Chondrocyte (in vitro differentiated cells): ENCODE measurements around the gene SLC2A13. TPM values are rescaled to one million over a fixed set of nuclear protein-coding genes. Genes with fewer than 3 reads are reported as not detected.

ENCODE experiments used
- DNase-seq: peaks from one replicate; pipeline ENCODE4 v3.0.0; 2021; ENCODE audit warnings: mixed read lengths, low spot score
- H3K27ac Mint-ChIP-seq: one replicate; pipeline ENCODE4 v1.8.0; 2021; ENCODE audit warnings: mild to moderate bottlenecking, moderate library complexity, mixed read lengths; ENCODE audit not compliant: unreplicated experiment
- H3K27me3 Mint-ChIP-seq: 2 replicates; pipeline ENCODE4 v1.8.0; 2021; ENCODE audit warnings: low read depth, mixed read lengths
- H3K36me3 Mint-ChIP-seq: 2 replicates; pipeline ENCODE4 v1.8.0; 2021; ENCODE audit warnings: low read depth, mixed read lengths
- H3K4me1 Mint-ChIP-seq: 2 replicates; pipeline ENCODE4 v1.8.0; 2021; ENCODE audit warnings: low read depth, mild to moderate bottlenecking, mixed read lengths
- H3K4me3 Mint-ChIP-seq: one replicate; pipeline ENCODE4 v1.8.0; 2021; ENCODE audit warnings: mild to moderate bottlenecking, moderate library complexity, mixed read lengths; ENCODE audit not compliant: unreplicated experiment
- H3K9me3 Mint-ChIP-seq: 2 replicates; pipeline ENCODE4 v1.8.0; 2021; ENCODE audit warnings: low read depth, mixed read lengths
- CTCF ChIP-seq: fragments of 200-600 bp; sonication (generic); IDR thresholded peaks from 2 replicates; pipeline ENCODE4 v1.5.0; 2021; ENCODE audit warnings: antibody characterized with exemption, mild to moderate bottlenecking, moderate library complexity
- total RNA-seq: library from RNA; stranded (reverse); gene quantifications from 3 replicates; pipeline ENCODE4 v1.2.1, GENCODE V29; 2021

SLC2A13 gene
- total RNA-seq, 1 donor from 2014 or later, result 14.4 TPM

GRCh38 chr12:40020261-40020691 lies 85.6 kb downstream of the SLC2A13 start:
- no peaks in the 10 kb centered on the region for H3K4me1 Mint-ChIP-seq
- H3K36me3 Mint-ChIP-seq, result peaks cover 2% of the 10 kb centered on the region
- DNase-seq, result no peak
- no peak for TF ChIP-seq CTCF
- H3K9me3 Mint-ChIP-seq, result no peaks in the 10 kb centered on the region
- no peaks in the 10 kb centered on the region for H3K27me3 Mint-ChIP-seq
- H3K4me3 Mint-ChIP-seq, result no peak overlapping the region
- H3K27ac Mint-ChIP-seq, result no peak overlapping the region

GRCh38 chr12:40017488-40017887 lies 88.4 kb downstream of the SLC2A13 start:
- Mint-ChIP-seq H3K4me3 (no peak overlapping the region), H3K36me3 (no peaks in the 10 kb centered on the region), H3K9me3 (no peaks in the 10 kb centered on the region), H3K4me1 (peaks cover 5% of the 10 kb centered on the region), H3K27ac (no peak overlapping the region), H3K27me3 (no peaks in the 10 kb centered on the region)
- TF ChIP-seq CTCF, result no peak
- no peak for DNase-seq

GRCh38 chr12:40016980-40017379 lies 88.9 kb downstream of the SLC2A13 start:
- peaks cover 5% of the 10 kb centered on the region for H3K4me1 Mint-ChIP-seq
- no peaks in the 10 kb centered on the region for H3K36me3 Mint-ChIP-seq
- no peak overlapping the region for H3K4me3 Mint-ChIP-seq
- no peaks in the 10 kb centered on the region for H3K27me3 Mint-ChIP-seq
- no peaks in the 10 kb centered on the region for H3K9me3 Mint-ChIP-seq
- TF ChIP-seq CTCF, result no peak
- DNase-seq, result no peak
- H3K27ac Mint-ChIP-seq, result no peak overlapping the region

GRCh38 chr12:40015881-40016280 lies 90.0 kb downstream of the SLC2A13 start:
- Mint-ChIP-seq H3K36me3 (no peaks in the 10 kb centered on the region), H3K27me3 (no peaks in the 10 kb centered on the region), H3K27ac (no peak overlapping the region), H3K4me1 (peaks cover 5% of the 10 kb centered on the region), H3K4me3 (no peak overlapping the region), H3K9me3 (no peaks in the 10 kb centered on the region)
- TF ChIP-seq CTCF, result no peak
- DNase-seq, result no peak

- no peaks in the 10 kb centered on the region for H3K36me3 Mint-ChIP-seq
- no peak for TF ChIP-seq CTCF
These were observed 90.5 kb downstream of the SLC2A13 start for GRCh38 chr12:40015345-40015744.

More at GRCh38 chr12:40015345-40015744, 90.5 kb downstream of the SLC2A13 start:
- DNase-seq, result no peak
- no peak overlapping the region for H3K4me3 Mint-ChIP-seq
- no peaks in the 10 kb centered on the region for H3K27me3 Mint-ChIP-seq
- H3K27ac Mint-ChIP-seq, result no peak overlapping the region
- H3K9me3 Mint-ChIP-seq, result no peaks in the 10 kb centered on the region
- peaks cover 5% of the 10 kb centered on the region for H3K4me1 Mint-ChIP-seq
